Endothelial cell of umbilical vein (primary cell): ENCODE measurements around the gene GUCD1. TPM values are rescaled to one million over a fixed set of nuclear protein-coding genes. Genes with fewer than 3 reads are reported as not detected.

Source experiments
- BruUV-seq: library from RNA; stranded (reverse); fragments of 400-500 nt; replicated peaks from 2 replicates; lab custom pipeline; 2021; lab: Mats Ljungman, UMichigan
- CTCF ChIA-PET: fragments of 300-600, 350-600 bp; sonication (Branson Sonifier 250); formaldehyde crosslinking; loops from one replicate; lab custom pipeline; 2021; ENCODE audit warnings: antibody characterized with exemption, inconsistent platforms; lab: Charles Lee
- POLR2A ChIA-PET: fragments of 300-600, 350-600 bp; sonication (Branson Sonifier 250); formaldehyde crosslinking; loops from one replicate; lab custom pipeline; 2021; ENCODE audit warnings: antibody characterized with exemption, inconsistent platforms; lab: Charles Lee
- DNase-seq: peaks from one replicate; pipeline ENCODE4 v3.0.0-alpha.2; 2011; ENCODE audit warnings: low read depth, low spot score
- FAIRE-seq: peaks from 2 replicates; lab custom pipeline; 2011; peaks lifted over from hg19 to GRCh38; lab: Jason Lieb, UNC
- H2AFZ ChIP-seq: 2 replicates; pipeline ENCODE4 v1.6.0; 2012; ENCODE audit warnings: low read depth, low read length, control low read depth, inconsistent platforms
- H3K27ac ChIP-seq: 2 replicates; pipeline ENCODE4 v1.5.1; 2011; ENCODE audit warnings: low read depth, mild to moderate bottlenecking, control low read depth, low read length, moderate library complexity; ENCODE audit not compliant: insufficient read depth
- H3K27me3 ChIP-seq, 2 experiments: 2 replicates each; pipeline versions ENCODE4 v1.6.0 to v1.6.1; 2011; ENCODE audit warnings: low read length in 2 of 2, mixed read lengths in 1 of 2; ENCODE audit not compliant: control insufficient read depth in 2 of 2, insufficient read depth in 2 of 2
- H3K36me3 ChIP-seq, 2 experiments: 2 replicates in 1 of 2; 3 replicates in 1 of 2; pipeline ENCODE4 v1.5.1; 2011; ENCODE audit warnings: low read length in 2 of 2, mild to moderate bottlenecking in 1 of 2, moderate library complexity in 1 of 2; ENCODE audit not compliant: control insufficient read depth in 2 of 2, insufficient read depth in 2 of 2; ENCODE audit errors: extremely low read depth in 1 of 2
- H3K4me1 ChIP-seq: 3 replicates; pipeline ENCODE4 v1.5.1; 2011; ENCODE audit warnings: mild to moderate bottlenecking, low read length; ENCODE audit not compliant: control insufficient read depth, insufficient read depth; ENCODE audit errors: extremely low read depth
- H3K4me2 ChIP-seq: 2 replicates; pipeline ENCODE4 v1.6.1; 2011; ENCODE audit warnings: low read length, control low read depth, mixed read lengths; ENCODE audit not compliant: insufficient read depth
- H3K4me3 ChIP-seq, 3 experiments: fragments of 200-600 bp in 1 of 3; sonication (generic), shearing (Covaris generic) in 1 of 3; replicated peaks in 1 of 3; 2 replicates each; pipeline ENCODE4 v1.5.1; 2011 to 2016; ENCODE audit warnings: control low read depth in 3 of 3, low read length in 3 of 3, mild to moderate bottlenecking in 2 of 3, inconsistent platforms in 1 of 3, low read depth in 1 of 3, moderate library complexity in 1 of 3; ENCODE audit not compliant: insufficient read depth in 1 of 3
- H3K79me2 ChIP-seq: 2 replicates; pipeline ENCODE4 v1.6.0; 2012; ENCODE audit warnings: low read length, inconsistent platforms; ENCODE audit not compliant: control insufficient read depth, insufficient read depth
- H3K9ac ChIP-seq: replicated peaks from 2 replicates; pipeline ENCODE3; 2011; ENCODE audit warnings: low read length, control low read depth; ENCODE audit not compliant: insufficient read depth; ENCODE audit errors: extremely low read depth
- H3K9me1 ChIP-seq: replicated peaks from 3 replicates; pipeline ENCODE4 v1.6.0; 2011; ENCODE audit warnings: mild to moderate bottlenecking, low read length; ENCODE audit not compliant: control insufficient read depth, insufficient read depth; ENCODE audit errors: extremely low read depth
- H3K9me3 ChIP-seq: replicated peaks from 2 replicates; pipeline ENCODE4 v1.5.1; 2012; ENCODE audit warnings: low read length, inconsistent platforms; ENCODE audit not compliant: control insufficient read depth, insufficient read depth
- H4K20me1 ChIP-seq: replicated peaks from 2 replicates; pipeline ENCODE3; 2011; ENCODE audit warnings: mild to moderate bottlenecking, low read length; ENCODE audit not compliant: control insufficient read depth, insufficient read depth; ENCODE audit errors: extremely low read depth
- EZH2 ChIP-seq: IDR thresholded peaks from 2 replicates; pipeline ENCODE4 v1.6.1; 2012; ENCODE audit warnings: borderline replicate concordance, low read depth, mild to moderate bottlenecking, moderate library complexity, low read length, inconsistent platforms; ENCODE audit not compliant: severe bottlenecking
- GATA2 ChIP-seq: IDR thresholded peaks from 2 replicates; pipeline ENCODE4 v1.7.0; 2011; ENCODE audit warnings: low read depth, mild to moderate bottlenecking, moderate library complexity, mixed read lengths, low read length; ENCODE audit not compliant: insufficient read length, insufficient read depth
- MAX ChIP-seq: IDR thresholded peaks from 2 replicates; pipeline ENCODE4 v1.6.1; 2011; ENCODE audit not compliant: insufficient read depth, insufficient read length
- MYC ChIP-seq: IDR thresholded peaks from one replicate; pipeline ENCODE4 v1.6.1; 2011; ENCODE audit warnings: mild to moderate bottlenecking, low read depth, low read length
- POLR2A ChIP-seq: IDR thresholded peaks from 2 replicates; pipeline ENCODE4 v1.6.1; 2012; ENCODE audit warnings: low read depth, mild to moderate bottlenecking, control low read depth, low read length
- POLR2AphosphoS5 ChIP-seq: IDR thresholded peaks from 2 replicates; pipeline ENCODE4 v1.6.1; 2012; ENCODE audit warnings: low read depth, mild to moderate bottlenecking, control low read depth, low read length, moderate library complexity; ENCODE audit not compliant: insufficient read depth
- dilution Hi-C: fragments of 300-500 bp; cut with MboI; formaldehyde crosslinking; loops from one replicate; pipeline ENCODE4 v1.15.0; 2019; ENCODE audit warnings: low sequenced_read_pairs; ENCODE audit not compliant: extremely low pct_ligation_motif_present
- intact Hi-C: fragments of 100-400 bp; cut with micrococcal nuclease; formaldehyde crosslinking; loops from one replicate; pipeline ENCODE4 v1.10.0; 2022
- polyA plus RNA-seq, 4 experiments: library from polyadenylated mRNA; depleted of rRNA in 3 of 4; stranded (reverse) in 3 of 4; unstranded in 1 of 4; fragments of >200 nt; gene quantifications; 2 replicates each; pipeline versions ENCODE4 v1.2.1 to v1.2.3, GENCODE V29; 2011 to 2012; ENCODE audit warnings: missing spikeins in 1 of 4
- total RNA-seq: library from RNA; stranded (reverse); gene quantifications from 2 replicates; pipeline ENCODE4 v1.2.3, GENCODE V29; 2021

Gene GUCD1
- total and polyA plus RNA-seq, 2 donors (not counting 3 experiments of a cell fraction or from before 2014, with no cell fraction given), result 116 to 138 TPM

- H3K79me2 ChIP-seq, result no peaks in the 10 kb centered on the region
- dilution Hi-C loops (loop anchor here (5.0 kb wide), 1 partner anchor 49 kb away; no protein-coding TSS in a partner anchor), intact Hi-C loops (no loop called here)
- no peak for FAIRE-seq
- H3K9ac ChIP-seq, result no peak overlapping the region
- POLR2A ChIA-PET, result no interaction called here
- H2AFZ ChIP-seq, result no peak overlapping the region
- H3K9me3 ChIP-seq, result no peaks in the 10 kb centered on the region
- peaks cover 16% of the 10 kb centered on the region for H3K4me1 ChIP-seq
- H3K27me3 ChIP-seq, result peaks cover 5 to 6% of the 10 kb centered on the region in 2 experiments
- DNase-seq, result no peak
- no peaks in the 10 kb centered on the region for H3K36me3 ChIP-seq
- no peak overlapping the region for H3K4me3 ChIP-seq
- H3K27ac ChIP-seq, result no peak overlapping the region
- TF ChIP-seq GATA2, result no peak
- TF ChIP-seq EZH2, result no peak
- no peak for TF ChIP-seq POLR2AphosphoS5
- BruUV-seq, result no TSS peak
- H3K4me2 ChIP-seq, result no peak overlapping the region
- H3K9me1 ChIP-seq, result no peaks in the 10 kb centered on the region
- no peaks in the 10 kb centered on the region for H4K20me1 ChIP-seq
- CTCF ChIA-PET, result interaction anchor here (1.2 to 1.6 kb wide), 2 partner anchors 8 to 11 kb away, joined by 5 to 7 read pairs; no protein-coding TSS in a partner anchor
These were observed 44.0 kb downstream of the GUCD1 start for GRCh38 chr22:24510637-24511625.

- CTCF ChIA-PET, result interaction anchor here (0.9 to 2.0 kb wide), 9 partner anchors 11 to 650 kb away, joined by 3 to 5 read pairs (median 3); partner anchors contain the start of gene SLC2A11
- H3K4me1 ChIP-seq, result peaks cover 16% of the 10 kb centered on the region
- POLR2A ChIA-PET, result no interaction called here
- no peaks in the 10 kb centered on the region for H4K20me1 ChIP-seq
- no peaks in the 10 kb centered on the region for H3K36me3 ChIP-seq
- dilution Hi-C loops, result no loop called here
- no peaks in the 10 kb centered on the region for H3K9me1 ChIP-seq
- intact Hi-C loops, result no loop called here
- no peak overlapping the region for H3K27ac ChIP-seq
- no peak for DNase-seq
- no peaks in the 10 kb centered on the region for H3K79me2 ChIP-seq
- H3K9ac ChIP-seq, result no peak overlapping the region
- H3K4me2 ChIP-seq, result no peak overlapping the region
- no peaks in the 10 kb centered on the region for H3K27me3 ChIP-seq
- no peak for FAIRE-seq
- peak overlapping the region; percentile 88 for H2AFZ ChIP-seq
- TF ChIP-seq GATA2, result no peak
- TF ChIP-seq POLR2A, result no peak
- TF ChIP-seq POLR2AphosphoS5, result no peak
- no peak for TF ChIP-seq MAX
- TF ChIP-seq MYC, result no peak
- no TSS peak for BruUV-seq
- H3K4me3 ChIP-seq, result no peak overlapping the region
- no peaks in the 10 kb centered on the region for H3K9me3 ChIP-seq
These were observed 47.2 kb downstream of the GUCD1 start for GRCh38 chr22:24507716-24508115.
